ENCODE measurements around the gene DNAAF3. TPM values are rescaled to one million over a fixed set of nuclear protein-coding genes. Genes with fewer than 3 reads are reported as not detected.
A peak's percentile ranks its signal among the peaks of the same experiment; 100 is the strongest.

The DNAAF3 gene
- total RNA-seq, 1 experiment from 2014 or later: 4.9 TPM

GRCh38 chr19:55116859-55117662 is 49.4 kb downstream of the DNAAF3 start, which contains the start of gene PPP1R12C:
Gene PPP1R12C, minus strand, starts transcription at chr19:55117637. Its CDS starts 94 bp downstream, at chr19:55117543.
- DNase-seq (ENCODE audit: unreplicated experiment): no peak
- Mint-ChIP-seq H3K9me3 (ENCODE audit: unreplicated experiment) (no peaks in the 10 kb centered on the region), H3K27me3 (ENCODE audit: insufficient read depth, unreplicated experiment) (no peaks in the 10 kb centered on the region), H3K36me3 (ENCODE audit: insufficient read depth, unreplicated experiment) (peaks cover 4% of the 10 kb centered on the region), H3K4me3 (ENCODE audit: unreplicated experiment) (peak within 1 kb of the TSS; percentile 87), H3K4me1 (ENCODE audit: insufficient read depth, unreplicated experiment) (peaks cover 25% of the 10 kb centered on the region), H3K27ac (ENCODE audit: low read depth, unreplicated experiment) (peak within 1 kb of the TSS; percentile 92)
- BruUV-seq (replicated peaks): no TSS peak
- intact Hi-C loops (cut with micrococcal nuclease): no loop called here
- POLR2A ChIA-PET: interaction anchor here (0.6 to 2.3 kb wide), 26 partner anchors 10 to 980 kb away, joined by 3 to 12 read pairs (median 4); partner anchors contain the start of genes DNAAF3, EPS8L1, FIZ1 and ISOC2
- CTCF ChIA-PET: interaction anchor here (0.6 to 1.6 kb wide), 4 partner anchors 28 to 502 kb away, joined by 3 to 4 read pairs (median 4); no protein-coding TSS in a partner anchor
- TF ChIP-seq CTCF (IDR thresholded peaks at IDR 0.05; ENCODE audit: unreplicated experiment): no peak

- CTCF ChIA-PET: interaction anchor here (0.5 to 1.3 kb wide), 4 partner anchors 27 to 503 kb away, joined by 3 to 4 read pairs (median 3); no protein-coding TSS in a partner anchor
- peak; percentile 43 for DNase-seq (ENCODE audit: unreplicated experiment)
Observed at GRCh38 chr19:55116232-55116858, 50.1 kb downstream of the DNAAF3 start.

GRCh38 chr19:55115446-55116065 is 50.9 kb downstream of the DNAAF3 start:
- no peaks in the 10 kb centered on the region for H3K9me3 Mint-ChIP-seq (ENCODE audit: unreplicated experiment)
- peaks cover 25% of the 10 kb centered on the region for H3K4me1 Mint-ChIP-seq (ENCODE audit: insufficient read depth, unreplicated experiment)
- peak overlapping the region; percentile 92 for H3K27ac Mint-ChIP-seq (ENCODE audit: low read depth, unreplicated experiment)
- H3K27me3 Mint-ChIP-seq (ENCODE audit: insufficient read depth, unreplicated experiment): no peaks in the 10 kb centered on the region
- intact Hi-C loops (cut with micrococcal nuclease): no loop called here
- no peak for DNase-seq (ENCODE audit: unreplicated experiment)
- ChIA-PET CTCF (interaction anchor here (0.5 to 1.3 kb wide), 3 partner anchors 20 to 31 kb away, joined by 3 to 4 read pairs (median 3); no protein-coding TSS in a partner anchor), POLR2A (interaction anchor here (0.5 to 1.7 kb wide), 4 partner anchors 11 to 269 kb away, joined by 4 to 6 read pairs (median 4); partner anchors contain the start of genes EPS8L1, RDH13 and TMEM238)
- peaks cover 9% of the 10 kb centered on the region for H3K36me3 Mint-ChIP-seq (ENCODE audit: insufficient read depth, unreplicated experiment)
- H3K4me3 Mint-ChIP-seq (ENCODE audit: unreplicated experiment): peak overlapping the region; percentile 87
- no peak for TF ChIP-seq CTCF (IDR thresholded peaks at IDR 0.05; ENCODE audit: unreplicated experiment)
- no TSS peak for BruUV-seq (replicated peaks)

More at GRCh38 chr19:55116232-55116858, 50.1 kb downstream of the DNAAF3 start:
- Mint-ChIP-seq H3K36me3 (ENCODE audit: insufficient read depth, unreplicated experiment) (peaks cover 4% of the 10 kb centered on the region), H3K27me3 (ENCODE audit: insufficient read depth, unreplicated experiment) (no peaks in the 10 kb centered on the region), H3K4me1 (ENCODE audit: insufficient read depth, unreplicated experiment) (peaks cover 25% of the 10 kb centered on the region), H3K4me3 (ENCODE audit: unreplicated experiment) (peak overlapping the region; percentile 87), H3K27ac (ENCODE audit: low read depth, unreplicated experiment) (peak overlapping the region; percentile 92), H3K9me3 (ENCODE audit: unreplicated experiment) (no peaks in the 10 kb centered on the region)
- BruUV-seq (replicated peaks): TSS peak; percentile 46
- POLR2A ChIA-PET: interaction anchor here (0.6 to 2.3 kb wide), 14 partner anchors 20 to 980 kb away, joined by 3 to 10 read pairs (median 4); partner anchors contain the start of genes DNAAF3, EPS8L1, ISOC2 and KMT5C
- intact Hi-C loops (cut with micrococcal nuclease): no loop called here
- no peak for TF ChIP-seq CTCF (IDR thresholded peaks at IDR 0.05; ENCODE audit: unreplicated experiment)

All from MCF 10A (cell line).